Measurements from ENCODE around the gene HDHD5.

The HDHD5 gene

GRCh38 chr22:17105143-17106129 lies 53.6 kb downstream of the HDHD5 start:
- no peak for DNase-seq

DNA sequence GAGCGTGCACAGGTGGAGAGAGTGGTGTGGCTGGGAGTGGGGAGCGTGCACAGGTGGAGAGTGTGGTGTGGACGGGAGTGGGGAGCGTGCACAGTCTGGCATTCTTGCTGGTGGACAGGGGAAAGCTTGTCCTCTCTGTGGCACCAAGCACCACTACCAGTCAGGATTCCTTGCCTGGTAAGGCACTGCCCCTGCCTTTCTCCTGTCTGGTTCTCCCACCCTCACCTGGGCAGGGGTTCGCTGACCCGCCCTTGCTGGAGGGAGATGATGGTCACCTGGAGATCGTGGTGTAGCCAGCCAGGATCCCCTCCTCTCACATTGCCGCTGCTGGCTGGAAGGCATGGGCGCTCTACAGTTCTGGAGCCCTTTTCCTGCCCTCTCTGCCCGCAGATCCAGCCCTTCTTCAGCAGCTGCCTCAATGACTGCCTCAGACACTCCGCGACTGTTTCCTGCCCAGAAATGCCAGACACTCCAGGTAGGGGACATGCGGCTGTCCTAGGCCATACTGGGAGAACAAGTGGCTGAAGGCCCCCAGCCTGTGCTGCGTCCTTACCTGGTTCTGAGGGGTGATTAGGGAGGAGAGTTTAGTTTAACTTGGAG lies 54.6 kb downstream of the HDHD5 start:
- DNase-seq, result no peak

DNA sequence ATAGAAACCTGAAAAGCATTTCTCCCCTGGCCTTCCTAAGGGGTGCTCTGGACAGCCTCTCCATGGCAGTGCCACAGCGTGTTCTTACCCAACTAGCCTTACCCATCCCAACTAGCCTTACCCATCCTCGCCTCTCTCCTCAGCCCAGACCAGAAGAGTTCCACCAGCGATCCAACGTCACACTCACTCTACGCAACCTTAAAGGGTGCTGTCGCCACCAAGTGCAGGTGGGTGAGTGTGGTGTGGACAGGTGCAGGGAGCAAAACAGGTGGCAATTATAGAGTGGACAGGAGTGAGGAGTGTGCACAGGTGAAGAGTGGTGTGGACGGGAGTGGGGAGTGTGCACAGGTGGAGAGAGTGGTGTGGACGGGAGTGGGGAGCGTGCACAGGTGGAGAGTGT lies 55.7 kb downstream of the HDHD5 start:
- DNase-seq, result no peak

- peak in 1 of 2 experiments; percentile 30 for DNase-seq
Measured at GRCh38 chr22:17102297-17102667, 56.8 kb downstream of the HDHD5 start.

DNA sequence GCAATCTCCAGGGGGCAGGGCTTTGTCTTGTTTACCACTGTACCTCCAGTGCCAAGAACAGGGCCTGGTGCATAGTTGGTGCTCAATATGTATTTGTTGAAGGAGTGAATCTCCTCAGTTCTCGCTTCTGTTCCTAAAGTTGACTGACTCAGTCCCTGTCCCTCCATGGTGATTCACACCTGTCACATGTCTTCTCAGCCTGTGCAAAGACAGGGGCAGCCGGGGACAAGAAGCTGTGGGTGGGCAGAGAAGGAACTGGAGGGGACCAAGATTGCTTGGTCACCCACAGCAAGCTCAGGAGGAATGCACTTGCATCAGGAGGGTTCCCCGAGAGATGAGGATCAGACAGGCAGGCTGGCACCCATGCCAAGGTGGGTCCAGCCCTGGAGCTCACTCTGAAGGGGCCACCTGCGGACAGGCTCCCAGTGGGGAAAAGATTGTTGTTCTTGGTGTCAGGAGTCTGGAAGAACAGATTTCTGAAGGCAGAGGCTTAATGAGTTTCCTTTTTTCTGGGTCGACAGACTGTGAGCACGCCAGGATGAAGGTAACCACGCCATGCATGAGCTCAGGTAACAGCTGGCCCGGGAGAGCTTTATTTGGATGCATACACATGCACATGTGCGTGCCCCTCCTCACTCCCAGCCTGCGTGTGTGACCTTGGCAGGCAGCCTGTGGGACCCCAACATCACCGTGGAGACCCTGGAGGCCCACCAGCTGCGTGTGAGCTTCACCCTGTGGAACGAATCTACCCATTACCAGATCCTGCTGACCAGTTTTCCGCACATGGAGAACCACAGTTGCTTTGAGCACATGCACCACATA lies 57.4 kb downstream of the HDHD5 start:
- no peak for DNase-seq

DNA sequence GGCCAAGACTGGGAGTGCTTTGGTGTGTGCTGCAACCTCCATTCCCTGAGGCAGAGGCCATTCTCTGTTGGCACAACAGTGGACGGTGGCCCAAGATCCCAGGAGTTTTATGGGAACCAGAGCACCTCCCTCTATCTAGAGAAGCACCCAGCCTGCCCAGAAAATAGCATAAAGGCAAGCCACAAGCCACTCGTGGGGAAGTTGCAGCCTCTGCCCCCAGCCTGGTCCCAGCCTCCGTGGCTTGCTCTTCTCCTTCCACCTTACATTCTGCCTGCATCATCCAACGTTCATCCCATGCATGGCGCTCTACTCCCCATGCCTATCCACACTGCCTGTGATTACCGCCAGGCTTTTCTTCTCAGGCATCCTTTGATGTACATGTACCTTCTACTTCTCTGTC lies 58.5 kb downstream of the HDHD5 start:
- no peak for DNase-seq

DNA sequence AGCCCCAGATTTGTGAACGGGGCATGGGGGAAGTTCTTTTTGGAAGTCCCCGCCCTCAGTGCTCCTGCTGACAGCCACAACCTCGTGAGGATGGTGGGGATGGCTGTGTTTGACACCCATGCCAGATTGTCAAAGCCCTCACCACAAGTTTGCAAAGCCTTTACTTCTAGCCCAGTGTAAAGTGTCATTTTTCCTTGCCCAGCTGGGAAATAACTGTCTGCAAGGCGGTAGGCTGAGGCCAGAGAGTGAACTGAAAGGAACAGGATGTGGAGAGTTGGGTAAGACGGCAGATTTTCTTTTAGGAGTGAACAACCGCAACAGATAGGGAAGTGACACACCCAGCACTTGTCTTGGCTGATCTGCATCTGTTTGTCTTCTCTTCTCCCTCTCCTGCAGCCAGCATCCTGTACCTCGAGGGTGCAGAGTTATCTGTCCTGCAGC lies 60.7 kb downstream of the HDHD5 start:
- no peak for DNase-seq

DNA sequence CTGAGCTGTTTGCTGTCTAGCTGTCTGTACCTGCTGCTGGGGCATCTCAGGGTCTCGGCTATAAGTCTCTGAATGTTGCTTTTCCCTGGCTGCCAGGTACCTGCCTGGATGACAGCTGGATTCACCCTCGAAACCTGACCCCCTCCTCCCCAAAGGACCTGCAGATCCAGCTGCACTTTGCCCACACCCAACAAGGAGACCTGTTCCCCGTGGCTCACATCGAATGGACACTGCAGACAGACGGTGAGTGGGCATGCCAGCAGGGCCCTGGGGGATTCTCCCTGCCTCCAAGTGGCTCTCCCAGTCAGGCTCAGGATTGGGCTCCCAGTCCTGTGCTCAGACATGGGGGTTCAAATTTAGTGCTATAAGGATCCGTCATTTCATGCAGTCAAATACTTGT lies 61.4 kb downstream of the HDHD5 start:
- no peak for DNase-seq

GRCh38 chr22:17097062-17097461 lies 62.0 kb downstream of the HDHD5 start:
- no peak for DNase-seq

DNA sequence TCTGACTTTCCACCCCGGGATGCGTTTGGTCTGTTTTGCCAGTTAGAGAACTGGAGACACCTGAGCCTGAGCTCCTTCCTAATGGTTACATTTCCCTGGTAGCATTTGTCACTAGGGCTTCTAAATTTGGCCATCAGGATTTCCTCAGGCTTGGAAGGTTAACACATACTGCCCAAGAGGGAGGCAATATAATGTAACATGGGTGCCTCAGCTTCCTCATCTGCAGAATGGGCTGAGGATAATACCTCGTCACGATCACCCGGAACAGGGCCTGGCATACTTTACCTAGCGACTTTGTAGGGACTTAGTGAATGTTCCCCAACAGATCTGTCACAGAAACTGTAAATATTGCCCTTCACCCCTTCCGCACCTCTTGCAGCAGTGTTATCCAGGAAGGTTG lies 63.0 kb downstream of the HDHD5 start:
- DNase-seq, result no peak

DNA sequence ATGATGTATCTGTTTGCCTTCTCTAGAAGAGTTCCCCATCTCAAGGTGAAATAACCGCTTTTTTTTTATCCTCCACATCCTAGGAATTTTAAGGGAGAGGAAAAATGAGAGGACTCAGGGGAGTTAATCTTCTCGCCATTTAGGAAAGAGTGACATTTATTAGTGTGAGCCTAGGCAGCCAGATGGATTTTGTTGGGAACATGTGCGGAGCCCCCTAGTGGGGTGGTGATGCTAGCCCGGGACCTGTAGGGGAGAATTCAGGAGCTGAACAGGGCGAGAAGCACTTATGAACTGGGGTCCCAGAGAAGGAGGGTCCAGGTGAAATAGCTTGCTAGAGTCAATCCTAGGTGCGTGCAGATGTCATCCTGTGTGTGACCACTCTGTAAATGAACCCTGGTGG lies 63.5 kb downstream of the HDHD5 start:
- no peak for DNase-seq

DNA sequence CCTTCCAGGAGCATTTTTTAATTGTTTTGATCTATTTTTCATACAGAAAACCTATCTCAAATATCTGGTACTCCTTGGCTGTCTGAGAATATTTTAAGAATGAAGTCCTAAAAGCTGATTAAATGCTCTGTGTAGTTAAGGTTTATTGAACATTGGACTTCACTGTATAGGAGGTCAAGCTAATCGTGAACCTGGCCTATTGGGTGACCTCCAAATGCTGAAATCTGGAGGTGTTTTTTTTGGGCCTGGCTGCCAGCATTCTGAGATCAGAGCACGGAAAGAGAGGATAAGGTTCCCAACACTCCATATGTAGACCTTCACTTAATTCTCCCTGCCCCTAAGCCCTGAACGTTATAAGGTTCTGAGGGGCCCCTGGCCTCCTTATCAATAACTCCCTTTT lies 66.0 kb downstream of the HDHD5 start:
- DNase-seq, result no peak

DNA sequence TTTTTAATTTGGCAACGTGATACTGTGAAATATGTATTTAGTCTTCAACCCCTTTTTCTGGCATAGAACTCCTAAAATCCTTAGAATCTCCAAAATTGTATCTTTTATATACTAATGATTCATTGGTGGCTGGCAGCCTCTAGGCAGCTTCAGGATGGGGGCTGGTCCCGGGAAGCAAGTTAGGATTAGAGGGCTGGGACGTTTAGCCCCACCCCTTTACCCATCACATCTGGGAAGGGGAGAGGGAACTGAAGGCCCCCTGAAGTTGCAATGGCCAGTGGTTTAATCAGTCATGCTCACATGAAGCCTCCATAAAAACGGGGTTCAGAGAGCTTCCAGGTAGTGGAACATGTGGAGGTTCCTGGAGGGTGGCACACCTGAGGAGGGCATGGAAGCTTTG lies 67.2 kb downstream of the HDHD5 start:
- no peak for DNase-seq

DNA sequence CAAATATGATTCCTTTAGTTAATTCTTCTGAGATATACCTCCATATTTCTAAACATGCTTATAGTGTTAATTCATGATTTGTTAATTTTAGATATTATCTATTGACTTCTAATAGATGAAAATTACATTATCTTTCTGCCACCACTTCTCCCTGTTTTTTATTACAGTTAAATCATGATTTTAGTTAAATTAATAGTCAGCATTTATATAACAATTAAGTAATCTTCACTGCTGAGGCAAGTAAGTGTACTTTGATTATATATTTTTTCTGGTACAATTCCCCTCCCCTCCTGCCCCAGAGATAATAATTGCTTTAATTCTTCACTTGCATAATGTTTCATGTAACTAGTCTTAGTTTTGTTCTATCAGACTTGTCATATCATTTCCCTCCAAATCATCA lies 68.5 kb downstream of the HDHD5 start:
- no peak for DNase-seq

All from stimulated activated CD4-positive, alpha-beta T cell treated with anti-CD3 and anti-CD28 coated beads, Interleukin-4, amount 100 ng/mL, for 4 hours (primary cell).